Chondrocyte (in vitro differentiated cells): ENCODE data around the gene MISP3. TPM values are rescaled to one million over a fixed set of nuclear protein-coding genes. Genes with fewer than 3 reads are reported as not detected.

Source experiments
- DNase-seq: peaks from one replicate; pipeline ENCODE4 v3.0.0; 2021; ENCODE audit warnings: mixed read lengths, low spot score
- H3K27ac Mint-ChIP-seq: one replicate; pipeline ENCODE4 v1.8.0; 2021; ENCODE audit warnings: mild to moderate bottlenecking, moderate library complexity, mixed read lengths; ENCODE audit not compliant: unreplicated experiment
- H3K27me3 Mint-ChIP-seq: 2 replicates; pipeline ENCODE4 v1.8.0; 2021; ENCODE audit warnings: low read depth, mixed read lengths
- H3K36me3 Mint-ChIP-seq: 2 replicates; pipeline ENCODE4 v1.8.0; 2021; ENCODE audit warnings: low read depth, mixed read lengths
- H3K4me1 Mint-ChIP-seq: 2 replicates; pipeline ENCODE4 v1.8.0; 2021; ENCODE audit warnings: low read depth, mild to moderate bottlenecking, mixed read lengths
- H3K4me3 Mint-ChIP-seq: one replicate; pipeline ENCODE4 v1.8.0; 2021; ENCODE audit warnings: mild to moderate bottlenecking, moderate library complexity, mixed read lengths; ENCODE audit not compliant: unreplicated experiment
- H3K9me3 Mint-ChIP-seq: 2 replicates; pipeline ENCODE4 v1.8.0; 2021; ENCODE audit warnings: low read depth, mixed read lengths
- total RNA-seq: library from RNA; stranded (reverse); gene quantifications from 3 replicates; pipeline ENCODE4 v1.2.1, GENCODE V29; 2021
- TF ChIP-seq, protein P1 (sequence below): fragments of 200-600 bp; sonication (generic); IDR thresholded peaks from 2 replicates; pipeline ENCODE4 v1.5.0; 2021; ENCODE audit warnings: antibody characterized with exemption, mild to moderate bottlenecking, moderate library complexity

The MISP3 gene
- total RNA-seq, 1 donor from 2014 or later, result 2.0 TPM

DNA sequence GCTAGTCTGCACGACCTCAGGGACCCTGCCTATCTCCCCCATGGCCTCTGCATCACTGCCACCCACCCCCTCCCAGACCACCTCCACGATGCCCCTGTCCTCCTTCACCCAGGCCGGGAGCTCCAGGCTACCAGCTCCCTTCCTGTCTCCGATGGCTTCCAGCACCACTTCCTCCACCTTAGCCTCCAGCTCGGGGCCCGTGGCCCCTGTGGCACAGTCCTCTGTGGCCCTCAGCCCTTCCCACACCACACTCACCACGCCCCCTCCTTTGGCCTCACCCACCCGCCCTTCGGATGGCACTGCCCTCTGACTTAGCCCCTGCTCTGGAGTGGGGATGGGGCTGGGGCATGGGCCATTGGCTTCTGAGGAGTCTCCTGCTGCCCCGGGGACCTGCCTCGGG, 17.9 kb upstream of the MISP3 start:
- Mint-ChIP-seq H3K4me1 (peaks cover 11% of the 10 kb centered on the region), H3K4me3 (no peak overlapping the region), H3K9me3 (no peaks in the 10 kb centered on the region), H3K36me3 (peaks cover 1% of the 10 kb centered on the region), H3K27ac (no peak overlapping the region), H3K27me3 (peaks cover 3% of the 10 kb centered on the region)
- DNase-seq, result peak; percentile 89
- TF ChIP-seq, protein P1, sequence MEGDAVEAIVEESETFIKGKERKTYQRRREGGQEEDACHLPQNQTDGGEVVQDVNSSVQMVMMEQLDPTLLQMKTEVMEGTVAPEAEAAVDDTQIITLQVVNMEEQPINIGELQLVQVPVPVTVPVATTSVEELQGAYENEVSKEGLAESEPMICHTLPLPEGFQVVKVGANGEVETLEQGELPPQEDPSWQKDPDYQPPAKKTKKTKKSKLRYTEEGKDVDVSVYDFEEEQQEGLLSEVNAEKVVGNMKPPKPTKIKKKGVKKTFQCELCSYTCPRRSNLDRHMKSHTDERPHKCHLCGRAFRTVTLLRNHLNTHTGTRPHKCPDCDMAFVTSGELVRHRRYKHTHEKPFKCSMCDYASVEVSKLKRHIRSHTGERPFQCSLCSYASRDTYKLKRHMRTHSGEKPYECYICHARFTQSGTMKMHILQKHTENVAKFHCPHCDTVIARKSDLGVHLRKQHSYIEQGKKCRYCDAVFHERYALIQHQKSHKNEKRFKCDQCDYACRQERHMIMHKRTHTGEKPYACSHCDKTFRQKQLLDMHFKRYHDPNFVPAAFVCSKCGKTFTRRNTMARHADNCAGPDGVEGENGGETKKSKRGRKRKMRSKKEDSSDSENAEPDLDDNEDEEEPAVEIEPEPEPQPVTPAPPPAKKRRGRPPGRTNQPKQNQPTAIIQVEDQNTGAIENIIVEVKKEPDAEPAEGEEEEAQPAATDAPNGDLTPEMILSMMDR, result no peak

DNA sequence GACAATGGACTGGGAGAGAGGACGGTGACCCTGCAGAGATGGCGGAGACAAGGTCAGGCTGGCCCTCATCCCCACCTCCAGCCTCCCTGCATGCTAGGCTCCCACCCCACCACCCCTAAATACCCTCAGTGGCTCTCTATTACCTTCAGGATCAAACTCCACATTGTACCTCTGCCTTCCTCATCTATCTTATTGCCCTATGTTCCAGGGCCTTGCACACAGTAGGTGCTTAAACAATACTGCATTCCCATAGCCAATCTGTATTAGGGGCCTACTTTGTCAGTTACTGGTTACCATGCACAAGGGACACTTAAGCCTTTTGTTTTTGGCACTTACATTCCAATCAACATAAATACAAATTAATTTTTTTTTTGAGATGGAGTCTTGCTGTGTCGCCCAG, 17.2 kb upstream of the MISP3 start:
- H3K4me1 Mint-ChIP-seq, result peaks cover 11% of the 10 kb centered on the region
- H3K27me3 Mint-ChIP-seq, result peaks cover 3% of the 10 kb centered on the region
- no peak overlapping the region for H3K4me3 Mint-ChIP-seq

DNA sequence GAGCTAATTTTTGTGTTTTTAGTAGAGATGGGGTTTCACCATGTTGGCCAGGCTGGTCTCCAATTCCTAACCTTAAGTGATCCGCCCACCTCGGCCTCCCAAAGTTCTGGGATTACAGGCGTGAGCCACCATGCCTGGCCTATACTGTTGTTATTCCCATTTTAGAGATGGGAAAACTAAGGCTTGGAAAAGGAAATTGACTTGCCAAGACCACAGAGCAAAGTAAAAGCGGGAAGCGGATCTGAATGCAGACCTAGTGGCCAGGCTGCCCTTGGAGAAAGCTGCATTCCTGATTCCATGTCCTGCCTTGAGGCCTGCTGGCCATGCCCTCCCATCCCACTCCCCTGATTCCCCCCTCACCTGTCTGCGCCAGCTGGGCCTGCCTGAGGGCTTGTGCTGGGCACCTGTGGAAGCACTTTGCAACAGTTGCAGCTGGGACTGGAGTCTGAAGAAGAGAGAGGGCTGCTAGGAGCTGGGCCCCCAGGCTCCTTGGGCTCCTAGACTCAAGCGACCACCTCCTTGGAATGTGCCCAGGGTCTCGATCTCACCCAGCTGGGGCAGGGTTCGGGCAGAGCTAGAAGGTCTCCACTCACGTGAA, 16.4 kb upstream of the MISP3 start:
- no peak for DNase-seq
- H3K36me3 Mint-ChIP-seq, result peaks cover 1% of the 10 kb centered on the region
- peaks cover 3% of the 10 kb centered on the region for H3K27me3 Mint-ChIP-seq
- H3K4me3 Mint-ChIP-seq, result no peak overlapping the region
- TF ChIP-seq, protein P1, result no peak
- H3K9me3 Mint-ChIP-seq, result no peaks in the 10 kb centered on the region
- H3K4me1 Mint-ChIP-seq, result peaks cover 11% of the 10 kb centered on the region
- no peak overlapping the region for H3K27ac Mint-ChIP-seq

More for the DNA sequence above, 17.2 kb upstream of the MISP3 start:
- TF ChIP-seq, protein P1, result no peak
- no peaks in the 10 kb centered on the region for H3K9me3 Mint-ChIP-seq
- H3K36me3 Mint-ChIP-seq, result peaks cover 1% of the 10 kb centered on the region
- DNase-seq, result no peak
- H3K27ac Mint-ChIP-seq, result no peak overlapping the region

DNA sequence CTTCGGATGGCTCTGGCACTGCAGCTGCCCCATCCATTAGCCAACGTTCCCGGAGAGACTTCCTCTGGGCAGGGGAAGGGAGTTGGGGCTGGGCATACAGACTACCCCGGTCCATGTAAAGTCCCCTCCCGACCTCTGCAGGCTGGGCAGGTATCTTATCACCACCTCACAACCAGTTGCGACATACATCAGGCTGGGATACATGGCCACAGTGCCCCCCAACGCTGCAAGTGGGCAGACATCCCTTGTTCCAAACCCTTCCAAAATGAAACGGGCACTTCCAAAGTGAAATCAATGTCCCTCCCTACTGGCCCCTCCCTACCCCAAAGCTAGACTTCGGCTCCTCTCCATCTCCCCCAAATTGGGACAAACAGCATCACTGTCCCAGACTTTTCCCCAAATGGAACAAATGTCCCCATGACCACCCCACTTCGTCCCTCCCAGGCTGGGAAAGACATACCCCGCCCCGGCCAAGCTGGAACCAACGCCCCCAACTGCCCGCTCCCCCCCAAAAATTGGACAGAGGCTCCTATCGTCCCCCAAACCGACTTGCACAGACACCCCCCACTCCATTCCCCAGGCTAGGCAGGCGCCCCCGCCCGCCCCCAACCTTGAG, 15.7 kb upstream of the MISP3 start:
- Mint-ChIP-seq H3K4me3 (peak overlapping the region; percentile 55), H3K36me3 (peaks cover 1% of the 10 kb centered on the region), H3K27ac (no peak overlapping the region), H3K9me3 (no peaks in the 10 kb centered on the region), H3K27me3 (peaks cover 3% of the 10 kb centered on the region), H3K4me1 (peaks cover 11% of the 10 kb centered on the region)
- DNase-seq, result no peak
- TF ChIP-seq, protein P1, result no peak

DNA sequence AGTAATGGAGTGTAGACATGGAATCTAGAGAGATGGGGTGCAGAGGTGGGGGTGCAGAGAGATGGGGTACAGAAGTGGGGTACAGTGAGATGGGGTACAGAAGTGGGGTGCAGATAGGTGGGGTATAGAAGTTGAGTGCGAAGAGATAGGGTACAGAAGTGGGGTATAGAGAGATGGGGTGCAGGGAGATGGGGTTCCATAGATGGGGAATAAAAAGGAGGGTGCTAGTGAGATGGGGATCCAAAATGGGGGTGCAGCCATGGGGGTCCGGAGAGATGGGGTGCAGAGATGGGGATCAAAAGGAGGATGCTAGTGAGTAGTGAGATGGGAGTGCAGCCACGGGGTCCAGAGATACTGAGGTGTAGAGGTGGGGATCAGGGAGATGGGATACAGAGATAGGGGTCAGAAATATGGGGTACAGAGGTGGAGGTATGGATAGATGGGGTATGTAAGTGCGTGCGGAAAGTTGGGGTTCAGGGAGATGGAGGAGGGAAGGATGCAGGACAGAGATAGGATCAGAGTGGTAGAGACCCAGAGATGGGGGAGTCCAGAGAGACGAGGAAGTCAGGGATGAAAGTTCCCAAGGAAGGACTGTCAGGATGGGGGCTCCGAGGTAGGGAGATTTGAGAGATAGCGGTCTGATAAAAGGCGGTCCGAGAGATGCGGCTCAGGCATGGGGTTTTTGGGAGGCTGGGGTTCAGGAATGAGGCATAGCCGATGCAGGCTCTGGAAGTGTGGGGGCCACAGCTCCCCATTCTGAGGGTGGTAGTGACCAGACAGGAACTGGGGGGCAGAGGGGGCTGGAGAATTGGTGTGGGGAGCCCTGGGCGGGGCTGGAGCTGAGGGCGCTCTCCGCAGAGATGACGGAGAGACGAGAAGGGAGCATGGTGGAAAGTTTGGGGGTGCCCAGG, 14.1 kb upstream of the MISP3 start:
- Mint-ChIP-seq H3K4me3 (peak overlapping the region; percentile 72), H3K27ac (no peak overlapping the region), H3K27me3 (peaks cover 3% of the 10 kb centered on the region), H3K9me3 (no peaks in the 10 kb centered on the region), H3K36me3 (no peaks in the 10 kb centered on the region), H3K4me1 (peaks cover 11% of the 10 kb centered on the region)
- no peak for DNase-seq
- TF ChIP-seq, protein P1, result no peak
